KMS-11 (cell line): ENCODE data around the gene MNT.
"Not testable (repeated sequence)": the region's sequence is repeated elsewhere in the genome, so short reads cannot be mapped to it uniquely, and the experiment has no call there.

ENCODE experiments used
- H2AFZ ChIP-seq: fragments of 200-600 bp; sonication (generic); 2 replicates; pipeline ENCODE4 v1.6.1; 2016; ENCODE audit warnings: antibody characterized with exemption, mixed run types, low read depth
- H3K27ac ChIP-seq: fragments of 200-600 bp; sonication (generic); 2 replicates; pipeline ENCODE4 v1.6.1; 2016; ENCODE audit warnings: mild to moderate bottlenecking, mixed run types
- H3K27me3 ChIP-seq: fragments of 200-600 bp; sonication (generic); 2 replicates; pipeline ENCODE4 v1.6.1; 2017; ENCODE audit warnings: mild to moderate bottlenecking, low read depth, mixed run types, moderate library complexity; ENCODE audit not compliant: insufficient read depth
- H3K36me3 ChIP-seq: fragments of 200-600 bp; sonication (generic); 2 replicates; pipeline ENCODE4 v1.6.1; 2017; ENCODE audit warnings: mild to moderate bottlenecking, mixed run types; ENCODE audit not compliant: insufficient read depth
- H3K4me1 ChIP-seq: fragments of 200-600 bp; sonication (generic); 2 replicates; pipeline ENCODE4 v1.6.1; 2016; ENCODE audit warnings: mild to moderate bottlenecking, low read depth, mixed run types; ENCODE audit not compliant: poor library complexity, severe bottlenecking
- H3K4me2 ChIP-seq: fragments of 200-600 bp; sonication (generic); 2 replicates; pipeline ENCODE4 v1.7.0; 2016; ENCODE audit warnings: mild to moderate bottlenecking, mixed run types
- H3K4me3 ChIP-seq: fragments of 200-600 bp; sonication (generic); IDR thresholded peaks from 2 replicates; pipeline ENCODE4 v1.6.1; 2017; ENCODE audit warnings: low read depth, low read length, mixed read lengths; ENCODE audit not compliant: insufficient read depth
- H3K79me2 ChIP-seq: fragments of 200-600 bp; sonication (generic); 2 replicates; pipeline ENCODE4 v1.6.1; 2016; ENCODE audit warnings: low read depth, mixed run types; ENCODE audit not compliant: insufficient read depth
- H3K9ac ChIP-seq: fragments of 200-600 bp; sonication (generic); 2 replicates; pipeline ENCODE4 v1.6.1; 2016; ENCODE audit warnings: mild to moderate bottlenecking, mixed run types
- H4K20me1 ChIP-seq: fragments of 200-600 bp; sonication (generic); 2 replicates; pipeline ENCODE4 v1.6.1; 2016; ENCODE audit warnings: mild to moderate bottlenecking, mixed run types; ENCODE audit not compliant: insufficient read depth
- CTCF ChIP-seq: fragments of 200-600 bp; sonication (generic); conservative IDR thresholded peaks from 2 replicates; pipeline ENCODE4 v1.6.1; 2017; ENCODE audit warnings: low read depth, mild to moderate bottlenecking, antibody characterized with exemption, low read length, moderate library complexity, mixed read lengths

Gene MNT

GRCh38 chr17:2445638-2446037 lies 44.8 kb upstream of the MNT start:
- H4K20me1 ChIP-seq: no peaks in the 10 kb centered on the region
- no peak overlapping the region for H2AFZ ChIP-seq
- no peak for TF ChIP-seq CTCF

GRCh38 chr17:2444382-2444781 lies 43.5 kb upstream of the MNT start:
- Histone ChIP-seq H3K27me3 (no peaks in the 10 kb centered on the region), H3K9ac (no peak overlapping the region), H3K79me2 (no peaks in the 10 kb centered on the region), H3K4me3 (no peak overlapping the region), H4K20me1 (no peaks in the 10 kb centered on the region), H3K4me1 (no peaks in the 10 kb centered on the region), H3K27ac (no peak overlapping the region), H3K4me2 (no peak overlapping the region), H3K36me3 (no peaks in the 10 kb centered on the region), H2AFZ (no peak overlapping the region)
- TF ChIP-seq CTCF: no peak

More at GRCh38 chr17:2445638-2446037, 44.8 kb upstream of the MNT start:
- no peaks in the 10 kb centered on the region for H3K4me1 ChIP-seq
- no peaks in the 10 kb centered on the region for H3K36me3 ChIP-seq
- no peaks in the 10 kb centered on the region for H3K27me3 ChIP-seq
- H3K27ac ChIP-seq: no peak overlapping the region
- no peak overlapping the region for H3K4me2 ChIP-seq
- H3K4me3 ChIP-seq: no peak overlapping the region
- no peaks in the 10 kb centered on the region for H3K79me2 ChIP-seq
- no peak overlapping the region for H3K9ac ChIP-seq

- Histone ChIP-seq H2AFZ (no peak overlapping the region), H4K20me1 (no peaks in the 10 kb centered on the region), H3K36me3 (no peaks in the 10 kb centered on the region), H3K9ac (no peak overlapping the region), H3K4me3 (no peak overlapping the region), H3K4me2 (no peak overlapping the region), H3K4me1 (no peaks in the 10 kb centered on the region), H3K79me2 (no peaks in the 10 kb centered on the region), H3K27ac (no peak overlapping the region), H3K27me3 (no peaks in the 10 kb centered on the region)
- no peak for TF ChIP-seq CTCF
Measured at GRCh38 chr17:2442166-2442565, 41.3 kb upstream of the MNT start.

GRCh38 chr17:2440930-2441329 lies 40.1 kb upstream of the MNT start:
- no peaks in the 10 kb centered on the region for H3K79me2 ChIP-seq
- H2AFZ ChIP-seq: no peak overlapping the region
- no peaks in the 10 kb centered on the region for H3K27me3 ChIP-seq
- no peaks in the 10 kb centered on the region for H3K36me3 ChIP-seq
- H4K20me1 ChIP-seq: no peaks in the 10 kb centered on the region
- no peaks in the 10 kb centered on the region for H3K4me1 ChIP-seq
- no peak overlapping the region for H3K4me3 ChIP-seq
- no peak overlapping the region for H3K27ac ChIP-seq
- no peak overlapping the region for H3K9ac ChIP-seq
- TF ChIP-seq CTCF: no peak
- no peak overlapping the region for H3K4me2 ChIP-seq

- not testable (repeated sequence) for H3K4me2 ChIP-seq, H4K20me1 ChIP-seq, H3K4me1 ChIP-seq, H2AFZ ChIP-seq, H3K27me3 ChIP-seq, H3K36me3 ChIP-seq, H3K4me3 ChIP-seq, H3K9ac ChIP-seq, H3K79me2 ChIP-seq, H3K27ac ChIP-seq
Measured at GRCh38 chr17:2439997-2440396, 39.1 kb upstream of the MNT start.
